CD14-positive monocyte (primary cell): ENCODE measurements around the gene CST3. TPM values are rescaled to one million over a fixed set of nuclear protein-coding genes. Genes with fewer than 3 reads are reported as not detected.
"Not testable (repeated sequence)": the region's sequence is repeated elsewhere in the genome, so short reads cannot be mapped to it uniquely, and the experiment has no call there.

Experiments used
- DNase-seq, 3 donors: peaks; one replicate each; pipeline ENCODE4 v3.0.0-alpha.2; 2011 to 2022
- H2AFZ ChIP-seq: 2 replicates; pipeline ENCODE4 v1.6.0; 2012; ENCODE audit warnings: mild to moderate bottlenecking, low read depth, low read length, inconsistent platforms; ENCODE audit not compliant: insufficient read depth, poor library complexity, severe bottlenecking
- H3K27ac ChIP-seq, 2 donors: 1 replicate in 1 of 2; 2 replicates in 1 of 2; pipeline ENCODE4 v1.5.1; 2012 to 2013; ENCODE audit warnings: low read length in 2 of 2, control low read depth in 1 of 2, inconsistent platforms in 1 of 2, low read depth in 1 of 2, mild to moderate bottlenecking in 1 of 2
- H3K27me3 ChIP-seq, 2 donors: one replicate each; pipeline versions ENCODE4 v1.6.0 to v1.6.1; 2011 to 2013; ENCODE audit warnings: low read length in 2 of 2; ENCODE audit not compliant: control insufficient read depth in 2 of 2, insufficient read depth in 2 of 2
- H3K36me3 ChIP-seq, 2 donors: replicated peaks in 1 of 2; 1 replicate in 1 of 2; 2 replicates in 1 of 2; pipeline versions ENCODE4 v1.5.1 to v1.6.1; 2012 to 2013; ENCODE audit warnings: low read length in 2 of 2, control low read depth in 1 of 2, inconsistent platforms in 1 of 2, mild to moderate bottlenecking in 1 of 2; ENCODE audit not compliant: insufficient read depth in 2 of 2, control insufficient read depth in 1 of 2
- H3K4me1 ChIP-seq, 2 donors: 1 replicate in 1 of 2; 2 replicates in 1 of 2; pipeline versions ENCODE4 v1.5.1 to v1.6.1; 2012 to 2013; ENCODE audit warnings: low read length in 2 of 2, control low read depth in 1 of 2, inconsistent platforms in 1 of 2, mild to moderate bottlenecking in 1 of 2, moderate library complexity in 1 of 2; ENCODE audit not compliant: insufficient read depth in 2 of 2, control insufficient read depth in 1 of 2
- H3K4me2 ChIP-seq: replicated peaks from 2 replicates; pipeline ENCODE3; 2012; ENCODE audit warnings: low read length, moderate library complexity, mild to moderate bottlenecking; ENCODE audit not compliant: poor library complexity, severe bottlenecking; ENCODE audit errors: extremely low read depth
- H3K4me3 ChIP-seq, 3 experiments: fragments of 200-600 bp in 1 of 3; sonication (generic) in 1 of 3; replicated peaks in 1 of 3; 1 replicate in 2 of 3; 2 replicates in 1 of 3; pipeline ENCODE4 v1.5.1; 2011 to 2013; ENCODE audit warnings: low read length in 3 of 3, mild to moderate bottlenecking in 3 of 3, control low read depth in 2 of 3, low read depth in 2 of 3, inconsistent platforms in 1 of 3, moderate library complexity in 1 of 3
- H3K79me2 ChIP-seq: 2 replicates; pipeline ENCODE4 v1.6.0; 2012; ENCODE audit warnings: mild to moderate bottlenecking, control low read depth, inconsistent platforms, low read length, moderate library complexity; ENCODE audit not compliant: insufficient read depth
- H3K9ac ChIP-seq: 2 replicates; pipeline ENCODE4 v1.6.0; 2017; ENCODE audit warnings: low read length, mild to moderate bottlenecking; ENCODE audit not compliant: insufficient read depth, poor library complexity, severe bottlenecking
- H3K9me3 ChIP-seq, 2 donors: replicated peaks in 1 of 2; 1 replicate in 1 of 2; 2 replicates in 1 of 2; pipeline versions ENCODE4 v1.5.1 to v1.6.1; 2012 to 2013; ENCODE audit warnings: low read length in 2 of 2, control low read depth in 1 of 2; ENCODE audit not compliant: control insufficient read depth in 1 of 2, insufficient read depth in 1 of 2
- H4K20me1 ChIP-seq: 2 replicates; pipeline ENCODE4 v1.6.0; 2012; ENCODE audit warnings: mild to moderate bottlenecking, low read length, control low read depth, moderate library complexity; ENCODE audit not compliant: insufficient read depth
- H3K27ac Mint-ChIP-seq, 7 donors: one replicate each; pipeline ENCODE4 v1.8.0; 2020; ENCODE audit warnings: mild to moderate bottlenecking in 7 of 7, mixed read lengths in 7 of 7, moderate library complexity in 6 of 7, inconsistent platforms in 2 of 7
- H3K27me3 Mint-ChIP-seq, 3 donors: one replicate each; pipeline ENCODE4 v1.8.0; 2021 to 2022; ENCODE audit warnings: low read depth in 3 of 3, mild to moderate bottlenecking in 3 of 3, mixed read lengths in 3 of 3, moderate library complexity in 3 of 3, inconsistent platforms in 1 of 3
- H3K36me3 Mint-ChIP-seq, 2 donors: one replicate each; pipeline ENCODE4 v1.8.0; 2020; ENCODE audit warnings: mixed read lengths in 2 of 2, inconsistent platforms in 1 of 2, mild to moderate bottlenecking in 1 of 2
- H3K4me1 Mint-ChIP-seq: one replicate; pipeline ENCODE4 v1.8.0; 2020; ENCODE audit warnings: mild to moderate bottlenecking, mixed read lengths
- H3K4me3 Mint-ChIP-seq, 2 donors: one replicate each; pipeline ENCODE4 v1.8.0; 2020; ENCODE audit warnings: mild to moderate bottlenecking in 2 of 2, mixed read lengths in 2 of 2, moderate library complexity in 1 of 2
- H3K9me3 Mint-ChIP-seq, 7 donors: one replicate each; pipeline ENCODE4 v1.8.0; 2020 to 2022; ENCODE audit warnings: mixed read lengths in 7 of 7, mild to moderate bottlenecking in 6 of 7, moderate library complexity in 6 of 7, inconsistent platforms in 2 of 7
- CTCF ChIP-seq: fragments of 200-600 bp; IDR thresholded peaks from one replicate; pipeline ENCODE4 v1.8.0; 2022; ENCODE audit warnings: antibody characterized with exemption, mild to moderate bottlenecking
- WGBS: methylation state at CpG from one replicate; pipeline ENCODE4 v1.1.5; 2013; ENCODE audit warnings: missing lambda C conversion rate; ENCODE audit not compliant: insufficient coverage; 5-methylcytosine and 5-hydroxymethylcytosine counted together
- intact Hi-C, 2 donors: fragments of 100-400 bp; cut with micrococcal nuclease; formaldehyde crosslinking; loops; one replicate each; pipeline versions ENCODE4 v1.15.0 to v1.15.1; 2023
- polyA plus RNA-seq, 3 donors: library from polyadenylated mRNA; depleted of rRNA in 1 of 3; unstranded in 2 of 3; stranded (reverse) in 1 of 3; fragments of 300-500 nt in 2 of 3; fragments of >200 nt in 1 of 3; fragmentation: Illumina TruSeq in 2 of 3; gene quantifications; 1 replicate in 2 of 3; 2 replicates in 1 of 3; pipeline ENCODE4 v1.2.3, GENCODE V29; 2012 to 2021

The CST3 gene
- polyA plus RNA-seq, 3 donors: 1,459 to 3,222 (median 2,657) TPM

- H3K27me3 Mint-ChIP-seq: peaks cover 0 to 2% (median 0%) of the 10 kb centered on the region in 3 donors
- no peaks in the 10 kb centered on the region for H3K9me3 Mint-ChIP-seq
- peaks cover 13% of the 10 kb centered on the region for H3K4me1 Mint-ChIP-seq
- H3K36me3 Mint-ChIP-seq: no peaks in the 10 kb centered on the region
- Histone ChIP-seq H3K4me3 (no peak overlapping the region), H3K4me1 (peaks cover 10 to 13% of the 10 kb centered on the region in 2 donors), H2AFZ (no peak overlapping the region), H3K27me3 (no peaks in the 10 kb centered on the region), H3K79me2 (no peaks in the 10 kb centered on the region), H4K20me1 (no peaks in the 10 kb centered on the region), H3K9me3 (no peaks in the 10 kb centered on the region), H3K9ac (no peak overlapping the region), H3K36me3 (no peaks in the 10 kb centered on the region), H3K27ac (no peak overlapping the region), H3K4me2 (no peak overlapping the region)
- WGBS: 100% methylated on average over 3 of the region's 4 CpGs
- no peak for TF ChIP-seq CTCF
- intact Hi-C loops: loop anchor here in 1 of 2 donors (5.0 kb wide), 1 partner anchor 331 kb away; no protein-coding TSS in a partner anchor
- no peak overlapping the region for H3K4me3 Mint-ChIP-seq
- DNase-seq: no peak
- H3K27ac Mint-ChIP-seq: no peak overlapping the region
Measured at GRCh38 chr20:23666189-23666588, 28.4 kb upstream of the CST3 start.

GRCh38 chr20:23664954-23665353, 27.2 kb upstream of the CST3 start:
- H3K36me3 Mint-ChIP-seq: no peaks in the 10 kb centered on the region
- intact Hi-C loops: loop anchor here in 1 of 2 donors (5.0 kb wide), 1 partner anchor 332 kb away; no protein-coding TSS in a partner anchor
- peaks cover 0 to 2% (median 2%) of the 10 kb centered on the region in 3 donors for H3K27me3 Mint-ChIP-seq
- Histone ChIP-seq H3K4me1 (peaks cover 11 to 15% of the 10 kb centered on the region in 2 donors), H3K4me3 (no peak overlapping the region), H3K9ac (no peak overlapping the region), H3K36me3 (no peaks in the 10 kb centered on the region), H4K20me1 (no peaks in the 10 kb centered on the region), H3K4me2 (no peak overlapping the region), H3K79me2 (no peaks in the 10 kb centered on the region), H3K9me3 (no peaks in the 10 kb centered on the region), H2AFZ (no peak overlapping the region), H3K27ac (no peak overlapping the region), H3K27me3 (no peaks in the 10 kb centered on the region)
- TF ChIP-seq CTCF: no peak
- H3K27ac Mint-ChIP-seq: no peak overlapping the region
- peaks cover 19% of the 10 kb centered on the region for H3K4me1 Mint-ChIP-seq
- H3K4me3 Mint-ChIP-seq: no peak overlapping the region
- H3K9me3 Mint-ChIP-seq: no peaks in the 10 kb centered on the region
- DNase-seq: no peak
- no CpG with 5 or more reads among the region's 3 CpGs for whole genome bisulfite sequencing

- peaks cover 11 to 15% of the 10 kb centered on the region in 2 donors for H3K4me1 ChIP-seq
- H3K9me3 ChIP-seq, H3K9me3 Mint-ChIP-seq, H3K79me2 ChIP-seq, H3K27ac ChIP-seq, intact Hi-C loops, H3K27me3 Mint-ChIP-seq, H3K36me3 ChIP-seq, H3K36me3 Mint-ChIP-seq, DNase-seq, H3K27ac Mint-ChIP-seq, H2AFZ ChIP-seq, H3K4me2 ChIP-seq, H3K9ac ChIP-seq, H3K4me3 Mint-ChIP-seq, H4K20me1 ChIP-seq, H3K27me3 ChIP-seq, H3K4me3 ChIP-seq: not testable (repeated sequence)
- H3K4me1 Mint-ChIP-seq: peaks cover 19% of the 10 kb centered on the region
- WGBS: 100% methylated on average over 1 of the region's 4 CpGs
Measured at GRCh38 chr20:23664046-23664445, 26.3 kb upstream of the CST3 start.
